ENCODE results near the gene TSPAN9.

DNA sequence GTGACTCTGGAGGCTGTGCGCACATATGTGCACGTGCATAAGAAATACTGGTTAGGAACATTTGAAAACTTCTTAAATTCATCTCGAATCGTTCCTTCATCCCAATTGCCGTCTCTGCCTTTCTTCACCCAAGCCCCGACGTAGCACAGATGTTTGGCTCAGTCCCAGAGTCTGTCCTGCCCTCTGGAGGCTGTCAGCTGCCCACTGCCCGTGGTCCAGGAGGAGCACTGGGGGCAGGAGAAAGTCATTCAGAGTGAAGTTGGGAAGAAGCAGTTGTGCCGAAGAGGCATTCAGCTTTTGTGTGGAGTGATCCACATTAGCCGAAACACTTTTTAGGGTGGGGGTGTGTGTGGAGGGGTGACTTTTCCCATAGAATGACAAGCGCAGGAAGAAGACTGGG lies 124.9 kb downstream of the TSPAN9 start:
- TF ChIP-seq, protein P1, sequence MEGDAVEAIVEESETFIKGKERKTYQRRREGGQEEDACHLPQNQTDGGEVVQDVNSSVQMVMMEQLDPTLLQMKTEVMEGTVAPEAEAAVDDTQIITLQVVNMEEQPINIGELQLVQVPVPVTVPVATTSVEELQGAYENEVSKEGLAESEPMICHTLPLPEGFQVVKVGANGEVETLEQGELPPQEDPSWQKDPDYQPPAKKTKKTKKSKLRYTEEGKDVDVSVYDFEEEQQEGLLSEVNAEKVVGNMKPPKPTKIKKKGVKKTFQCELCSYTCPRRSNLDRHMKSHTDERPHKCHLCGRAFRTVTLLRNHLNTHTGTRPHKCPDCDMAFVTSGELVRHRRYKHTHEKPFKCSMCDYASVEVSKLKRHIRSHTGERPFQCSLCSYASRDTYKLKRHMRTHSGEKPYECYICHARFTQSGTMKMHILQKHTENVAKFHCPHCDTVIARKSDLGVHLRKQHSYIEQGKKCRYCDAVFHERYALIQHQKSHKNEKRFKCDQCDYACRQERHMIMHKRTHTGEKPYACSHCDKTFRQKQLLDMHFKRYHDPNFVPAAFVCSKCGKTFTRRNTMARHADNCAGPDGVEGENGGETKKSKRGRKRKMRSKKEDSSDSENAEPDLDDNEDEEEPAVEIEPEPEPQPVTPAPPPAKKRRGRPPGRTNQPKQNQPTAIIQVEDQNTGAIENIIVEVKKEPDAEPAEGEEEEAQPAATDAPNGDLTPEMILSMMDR (IDR thresholded peaks at IDR 0.05; ENCODE audit: low read depth, low read length), result no peak
- no peak for TF ChIP-seq POLR2A (IDR thresholded peaks at IDR 0.05; ENCODE audit: extremely low read depth, insufficient read length)
- TF ChIP-seq, protein P2, sequence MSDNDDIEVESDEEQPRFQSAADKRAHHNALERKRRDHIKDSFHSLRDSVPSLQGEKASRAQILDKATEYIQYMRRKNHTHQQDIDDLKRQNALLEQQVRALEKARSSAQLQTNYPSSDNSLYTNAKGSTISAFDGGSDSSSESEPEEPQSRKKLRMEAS (IDR thresholded peaks at IDR 0.05; ENCODE audit: low read depth, low read length), result no peak

Data from NB4 (cell line).